ENCODE data around the gene AFF1.

DNA sequence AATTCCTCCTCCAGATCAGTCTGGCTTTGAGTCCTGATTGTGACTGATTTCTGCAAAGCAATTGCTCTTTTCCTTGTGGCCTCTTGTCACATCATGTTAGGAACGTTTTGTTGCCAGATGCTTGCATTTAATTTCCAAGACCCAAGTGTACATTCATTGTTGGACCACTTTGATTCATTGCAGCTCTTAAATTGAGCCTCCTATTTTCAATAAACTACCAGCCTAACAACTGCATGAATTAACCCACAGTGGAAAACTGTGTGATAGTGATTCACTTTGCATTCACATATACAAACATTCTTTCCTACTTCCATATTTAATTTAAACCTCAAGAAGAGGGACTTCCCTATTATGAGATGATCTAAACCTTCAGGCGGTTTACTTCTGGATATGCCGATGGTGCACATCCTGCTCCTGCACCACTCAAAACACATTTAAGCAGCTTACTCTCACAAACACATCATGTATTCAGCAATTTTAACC is 118.4 kb downstream of the AFF1 start:
- TF ChIP-seq, protein P1, sequence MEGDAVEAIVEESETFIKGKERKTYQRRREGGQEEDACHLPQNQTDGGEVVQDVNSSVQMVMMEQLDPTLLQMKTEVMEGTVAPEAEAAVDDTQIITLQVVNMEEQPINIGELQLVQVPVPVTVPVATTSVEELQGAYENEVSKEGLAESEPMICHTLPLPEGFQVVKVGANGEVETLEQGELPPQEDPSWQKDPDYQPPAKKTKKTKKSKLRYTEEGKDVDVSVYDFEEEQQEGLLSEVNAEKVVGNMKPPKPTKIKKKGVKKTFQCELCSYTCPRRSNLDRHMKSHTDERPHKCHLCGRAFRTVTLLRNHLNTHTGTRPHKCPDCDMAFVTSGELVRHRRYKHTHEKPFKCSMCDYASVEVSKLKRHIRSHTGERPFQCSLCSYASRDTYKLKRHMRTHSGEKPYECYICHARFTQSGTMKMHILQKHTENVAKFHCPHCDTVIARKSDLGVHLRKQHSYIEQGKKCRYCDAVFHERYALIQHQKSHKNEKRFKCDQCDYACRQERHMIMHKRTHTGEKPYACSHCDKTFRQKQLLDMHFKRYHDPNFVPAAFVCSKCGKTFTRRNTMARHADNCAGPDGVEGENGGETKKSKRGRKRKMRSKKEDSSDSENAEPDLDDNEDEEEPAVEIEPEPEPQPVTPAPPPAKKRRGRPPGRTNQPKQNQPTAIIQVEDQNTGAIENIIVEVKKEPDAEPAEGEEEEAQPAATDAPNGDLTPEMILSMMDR (optimal IDR thresholded peaks at IDR 0.05 in 1 of 3, IDR thresholded peaks at IDR 0.05 in 1 of 3, conservative IDR thresholded peaks at IDR 0.05 in 1 of 3; ENCODE audit: extremely low read depth in 1 of 3, insufficient read depth in 2 of 3, low read length in 3 of 3): no peak
- no peak for TF ChIP-seq EZH2 (IDR thresholded peaks at IDR 0.05; ENCODE audit: low read length)

Data from keratinocyte (primary cell).